Measurements from ENCODE around the gene NME7. TPM values are rescaled to one million over a fixed set of nuclear protein-coding genes. Genes with fewer than 3 reads are reported as not detected.
A peak's percentile ranks its signal among the peaks of the same experiment; 100 is the strongest.

Gene NME7
- total RNA-seq, 2 experiments from 2014 or later: 7.1 to 8.5 TPM

DNA sequence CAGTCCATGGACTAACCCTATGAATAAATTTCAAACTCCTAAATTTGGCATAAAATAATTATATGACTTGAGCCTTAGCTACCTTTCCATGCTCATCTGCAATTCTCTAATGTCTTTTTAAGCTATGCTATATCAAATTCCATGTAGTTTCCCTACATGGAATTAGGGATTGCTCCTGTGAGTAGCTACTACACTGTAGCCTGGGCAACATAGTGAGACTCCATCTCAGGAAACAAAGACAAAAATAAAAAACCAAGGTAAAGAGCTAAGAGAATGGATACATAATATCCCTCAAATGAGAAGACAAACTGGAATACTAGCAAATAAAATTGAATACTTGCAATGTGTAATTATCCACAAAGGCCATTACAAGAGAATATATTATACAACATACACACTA is 223.6 kb downstream of the NME7 start:
- intact Hi-C loops (cut with micrococcal nuclease): no loop called here
- CTCF ChIA-PET: no interaction called here
- Mint-ChIP-seq H3K9me3 (no peaks in the 10 kb centered on the region), H3K4me1 (ENCODE audit: low read depth) (peaks cover under 1% of the 10 kb centered on the region), H3K27me3 (ENCODE audit: low read depth) (no peaks in the 10 kb centered on the region), H3K4me3 (no peak overlapping the region), H3K36me3 (ENCODE audit: low read depth) (no peaks in the 10 kb centered on the region), H3K27ac (no peak overlapping the region)
- DNase-seq: no peak

DNA sequence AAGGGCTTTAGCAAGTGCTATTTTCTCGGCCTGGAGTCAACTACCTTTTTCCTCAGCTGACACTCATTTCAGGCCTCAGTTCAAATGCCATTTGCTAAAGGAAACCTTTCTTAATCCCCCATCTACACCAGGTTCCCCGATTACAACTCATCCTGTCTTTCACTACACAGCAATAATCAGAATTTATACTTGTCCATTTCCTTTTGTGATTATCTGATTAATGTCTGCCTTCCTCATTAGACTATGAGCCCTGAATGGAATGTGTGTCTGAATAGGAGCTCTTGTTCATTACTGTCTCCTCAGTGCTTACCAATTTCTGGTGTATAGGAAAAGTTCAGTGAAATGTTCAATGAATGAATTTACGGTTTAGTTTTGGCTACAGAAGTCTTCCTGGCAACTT is 224.3 kb downstream of the NME7 start:
- intact Hi-C loops (cut with micrococcal nuclease): no loop called here
- no peak overlapping the region for H3K27ac Mint-ChIP-seq
- no peaks in the 10 kb centered on the region for H3K36me3 Mint-ChIP-seq (ENCODE audit: low read depth)
- H3K4me3 Mint-ChIP-seq: no peak overlapping the region
- H3K9me3 Mint-ChIP-seq: no peaks in the 10 kb centered on the region
- H3K4me1 Mint-ChIP-seq (ENCODE audit: low read depth): peaks cover 4% of the 10 kb centered on the region
- no peaks in the 10 kb centered on the region for H3K27me3 Mint-ChIP-seq (ENCODE audit: low read depth)
- CTCF ChIA-PET: no interaction called here
- no peak for DNase-seq

DNA sequence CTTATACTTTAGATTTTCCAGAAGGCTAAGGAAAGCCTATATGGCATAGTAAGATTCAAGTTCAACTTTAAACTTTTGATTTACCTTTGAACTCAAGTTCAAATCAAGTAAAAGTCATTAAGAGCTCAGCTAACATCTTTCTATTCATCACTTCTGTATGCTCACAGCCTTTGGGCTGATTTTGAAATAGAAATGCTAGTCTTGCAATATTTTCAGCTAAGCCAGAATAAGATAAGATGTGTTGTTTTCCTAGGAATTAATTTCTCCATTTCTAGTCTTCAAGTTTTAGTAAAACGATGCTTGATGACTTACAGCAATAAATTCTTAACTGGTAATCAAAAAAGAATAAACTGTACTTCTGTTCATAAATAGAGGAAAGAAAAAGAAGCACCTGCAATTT is 225.5 kb downstream of the NME7 start:
- no peaks in the 10 kb centered on the region for H3K27me3 Mint-ChIP-seq (ENCODE audit: low read depth)
- DNase-seq: no peak
- no peak overlapping the region for H3K4me3 Mint-ChIP-seq
- H3K36me3 Mint-ChIP-seq (ENCODE audit: low read depth): no peaks in the 10 kb centered on the region
- CTCF ChIA-PET: no interaction called here
- no peaks in the 10 kb centered on the region for H3K9me3 Mint-ChIP-seq
- H3K4me1 Mint-ChIP-seq (ENCODE audit: low read depth): peaks cover 6% of the 10 kb centered on the region
- H3K27ac Mint-ChIP-seq: no peak overlapping the region
- intact Hi-C loops (cut with micrococcal nuclease): no loop called here

DNA sequence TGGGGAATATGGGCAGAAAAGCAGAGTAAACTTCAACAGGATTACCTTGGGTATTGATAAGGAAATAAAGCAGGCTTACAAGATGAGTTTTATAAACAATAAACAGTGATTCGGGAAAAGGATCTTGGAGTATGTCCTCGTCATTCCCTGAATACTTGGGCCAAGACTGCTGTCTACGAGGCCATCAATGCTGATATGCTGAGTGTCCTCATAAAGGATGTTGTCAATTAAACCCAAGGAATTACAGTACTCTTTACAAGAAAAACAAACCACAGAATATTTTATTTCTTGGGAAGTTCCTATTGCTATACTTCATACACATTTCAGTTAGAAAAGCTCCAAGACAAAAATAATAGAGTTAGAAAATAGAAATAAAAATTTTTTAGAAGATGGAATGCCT is 226.2 kb downstream of the NME7 start:
- DNase-seq: no peak
- no peaks in the 10 kb centered on the region for H3K36me3 Mint-ChIP-seq (ENCODE audit: low read depth)
- peaks cover 6% of the 10 kb centered on the region for H3K4me1 Mint-ChIP-seq (ENCODE audit: low read depth)
- no peaks in the 10 kb centered on the region for H3K27me3 Mint-ChIP-seq (ENCODE audit: low read depth)
- intact Hi-C loops (cut with micrococcal nuclease): no loop called here
- CTCF ChIA-PET: no interaction called here
- no peak overlapping the region for H3K27ac Mint-ChIP-seq
- H3K9me3 Mint-ChIP-seq: no peaks in the 10 kb centered on the region
- no peak overlapping the region for H3K4me3 Mint-ChIP-seq

DNA sequence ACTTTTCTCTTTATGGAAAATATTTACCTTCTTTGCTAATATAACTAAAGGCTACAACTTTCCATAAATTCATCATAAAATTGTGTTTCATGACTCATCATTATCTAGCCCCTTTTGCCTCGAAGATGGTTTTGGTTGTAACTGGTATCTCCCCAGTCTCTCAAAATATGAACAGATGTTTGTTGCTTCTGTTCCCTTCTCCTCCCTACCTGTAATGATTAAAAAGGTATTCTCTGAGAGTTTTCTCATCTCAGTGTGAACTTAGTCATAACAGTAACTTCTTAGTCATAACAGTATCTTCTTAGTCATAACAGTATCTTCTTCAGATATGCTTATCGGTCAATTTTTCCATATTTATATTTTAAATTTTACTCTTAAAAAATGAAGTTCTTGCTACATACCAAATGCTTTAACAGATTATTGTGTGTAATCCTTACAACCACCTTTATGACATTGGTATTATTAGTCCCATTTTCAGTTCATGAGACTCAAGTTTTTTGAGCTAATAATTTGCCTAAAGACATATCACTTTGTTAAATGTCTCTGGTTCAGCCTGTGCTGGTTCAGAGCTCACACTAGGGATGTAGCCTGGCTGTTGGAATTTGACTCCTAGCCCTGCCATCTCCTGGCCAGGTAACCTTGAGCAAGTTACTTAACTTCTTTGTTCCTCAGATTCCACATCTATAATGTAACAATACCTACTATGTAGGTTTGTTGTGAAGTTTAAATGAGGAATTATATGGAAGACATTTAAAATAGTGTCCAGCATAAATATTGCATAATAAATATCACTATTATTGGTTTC is 228.5 kb downstream of the NME7 start:
- CTCF ChIA-PET: interaction anchor here (0.6 to 1.6 kb wide), 3 partner anchors 9 to 209 kb away, joined by 3 to 5 read pairs (median 4); no protein-coding TSS in a partner anchor
- Mint-ChIP-seq H3K4me1 (ENCODE audit: low read depth) (peaks cover 6% of the 10 kb centered on the region), H3K27ac (peak overlapping the region; percentile 50), H3K36me3 (ENCODE audit: low read depth) (no peaks in the 10 kb centered on the region), H3K9me3 (no peaks in the 10 kb centered on the region), H3K4me3 (no peak overlapping the region), H3K27me3 (ENCODE audit: low read depth) (no peaks in the 10 kb centered on the region)
- DNase-seq: no peak
- intact Hi-C loops (cut with micrococcal nuclease): loop anchor here (1.0 to 5.0 kb wide), 9 partner anchors 33 to 797 kb away; partner anchors contain the start of genes ATP1B1, F5 and NME7

DNA sequence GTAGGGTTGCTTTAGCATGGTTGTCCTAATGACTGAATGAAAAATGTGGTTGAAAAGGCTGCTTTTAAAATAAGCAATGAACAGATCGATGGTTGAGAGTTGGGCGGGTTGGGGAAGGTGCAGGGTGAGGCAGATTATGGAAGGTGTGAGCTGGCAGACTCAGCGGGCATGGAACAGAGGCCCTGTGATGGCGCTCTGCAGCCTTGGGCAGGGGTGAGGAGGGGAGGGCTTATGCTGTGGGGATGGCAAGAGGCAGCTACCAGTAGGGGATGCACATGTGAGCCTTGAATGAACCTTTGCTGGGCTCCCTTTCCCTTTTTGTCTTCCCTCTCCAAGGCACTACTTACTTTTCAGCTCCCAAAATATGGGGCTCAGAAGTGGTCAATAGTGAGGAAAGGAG is 230.2 kb downstream of the NME7 start:
- CTCF ChIA-PET: interaction anchor here (0.7 kb wide), 1 partner anchor 816 kb away, joined by 5 read pairs; no protein-coding TSS in a partner anchor

DNA sequence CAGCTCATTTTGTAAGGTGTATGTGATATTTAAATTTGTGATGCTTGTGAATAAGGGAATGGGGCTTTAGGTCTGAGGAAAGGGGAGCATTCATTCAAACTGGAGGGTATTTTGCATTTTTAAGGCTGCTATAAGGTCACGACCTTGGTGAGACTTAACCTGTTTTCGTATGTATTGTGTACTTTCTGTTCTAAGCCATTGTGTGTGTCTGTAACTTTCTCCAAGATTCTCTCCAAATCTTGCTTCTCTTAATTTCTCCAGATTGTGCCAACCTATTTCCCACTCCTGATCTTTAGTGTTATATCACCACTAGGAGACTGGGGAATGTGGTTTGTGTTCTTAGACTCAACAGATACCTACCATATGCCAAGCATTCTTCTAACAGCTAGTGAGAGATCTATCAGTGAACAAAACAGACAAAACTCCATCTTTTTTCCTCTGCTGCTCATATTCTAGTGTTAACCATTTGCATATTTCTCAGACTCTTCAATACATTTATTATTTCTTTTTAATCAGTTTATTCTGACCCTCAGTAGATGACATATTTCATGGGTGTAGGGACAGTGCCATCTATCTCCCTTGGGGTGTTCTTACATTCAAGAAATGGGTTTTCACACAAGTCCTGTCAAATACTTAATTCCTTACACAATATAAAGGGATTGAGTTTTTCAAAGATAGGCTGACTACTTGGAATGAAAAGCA is 233.6 kb downstream of the NME7 start:
- CTCF ChIA-PET: interaction anchor here (0.9 kb wide), 1 partner anchor 14 kb away, joined by 3 read pairs; no protein-coding TSS in a partner anchor
- intact Hi-C loops (cut with micrococcal nuclease): loop anchor here (1.0 kb wide), 2 partner anchors 530 to 695 kb away; no protein-coding TSS in a partner anchor

More for the DNA sequence above, 230.2 kb downstream of the NME7 start:
- H3K4me1 Mint-ChIP-seq (ENCODE audit: low read depth): peaks cover 6% of the 10 kb centered on the region
- no peaks in the 10 kb centered on the region for H3K27me3 Mint-ChIP-seq (ENCODE audit: low read depth)
- no peaks in the 10 kb centered on the region for H3K36me3 Mint-ChIP-seq (ENCODE audit: low read depth)
- intact Hi-C loops (cut with micrococcal nuclease): loop anchor here (5.0 kb wide), 3 partner anchors 190 to 795 kb away; partner anchors contain the start of gene F5
- DNase-seq: no peak
- H3K4me3 Mint-ChIP-seq: no peak overlapping the region
- no peaks in the 10 kb centered on the region for H3K9me3 Mint-ChIP-seq
- H3K27ac Mint-ChIP-seq: no peak overlapping the region

DNA sequence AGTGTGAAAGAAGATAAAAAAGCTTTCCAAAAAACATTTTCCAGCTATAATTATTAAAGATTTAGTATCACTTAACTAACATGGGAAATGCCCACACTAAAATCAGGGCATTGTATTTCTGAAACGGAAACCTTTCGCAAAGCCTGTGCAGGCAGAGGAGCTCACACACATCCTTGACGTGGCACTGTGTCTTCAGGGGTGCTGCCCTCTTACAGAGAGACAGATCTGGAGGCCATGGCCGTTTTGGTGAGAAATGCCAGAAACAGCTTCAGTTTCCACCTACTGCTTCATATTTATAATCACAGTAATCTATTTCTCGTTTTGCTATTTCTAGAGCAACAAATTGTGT is 234.4 kb downstream of the NME7 start:
- no peak for DNase-seq
- CTCF ChIA-PET: interaction anchor here (0.9 kb wide), 1 partner anchor 13 kb away, joined by 3 read pairs; no protein-coding TSS in a partner anchor
- H3K9me3 Mint-ChIP-seq: no peaks in the 10 kb centered on the region
- H3K27me3 Mint-ChIP-seq (ENCODE audit: low read depth): no peaks in the 10 kb centered on the region
- H3K4me1 Mint-ChIP-seq (ENCODE audit: low read depth): peaks cover 4% of the 10 kb centered on the region
- H3K4me3 Mint-ChIP-seq: no peak overlapping the region
- intact Hi-C loops (cut with micrococcal nuclease): no loop called here
- H3K27ac Mint-ChIP-seq: no peak overlapping the region
- H3K36me3 Mint-ChIP-seq (ENCODE audit: low read depth): peaks cover 2% of the 10 kb centered on the region

More for the DNA sequence above, 233.6 kb downstream of the NME7 start:
- Mint-ChIP-seq H3K9me3 (no peaks in the 10 kb centered on the region), H3K36me3 (ENCODE audit: low read depth) (no peaks in the 10 kb centered on the region), H3K27me3 (ENCODE audit: low read depth) (no peaks in the 10 kb centered on the region), H3K4me3 (no peak overlapping the region), H3K4me1 (ENCODE audit: low read depth) (peaks cover 5% of the 10 kb centered on the region), H3K27ac (no peak overlapping the region)
- no peak for DNase-seq

DNA sequence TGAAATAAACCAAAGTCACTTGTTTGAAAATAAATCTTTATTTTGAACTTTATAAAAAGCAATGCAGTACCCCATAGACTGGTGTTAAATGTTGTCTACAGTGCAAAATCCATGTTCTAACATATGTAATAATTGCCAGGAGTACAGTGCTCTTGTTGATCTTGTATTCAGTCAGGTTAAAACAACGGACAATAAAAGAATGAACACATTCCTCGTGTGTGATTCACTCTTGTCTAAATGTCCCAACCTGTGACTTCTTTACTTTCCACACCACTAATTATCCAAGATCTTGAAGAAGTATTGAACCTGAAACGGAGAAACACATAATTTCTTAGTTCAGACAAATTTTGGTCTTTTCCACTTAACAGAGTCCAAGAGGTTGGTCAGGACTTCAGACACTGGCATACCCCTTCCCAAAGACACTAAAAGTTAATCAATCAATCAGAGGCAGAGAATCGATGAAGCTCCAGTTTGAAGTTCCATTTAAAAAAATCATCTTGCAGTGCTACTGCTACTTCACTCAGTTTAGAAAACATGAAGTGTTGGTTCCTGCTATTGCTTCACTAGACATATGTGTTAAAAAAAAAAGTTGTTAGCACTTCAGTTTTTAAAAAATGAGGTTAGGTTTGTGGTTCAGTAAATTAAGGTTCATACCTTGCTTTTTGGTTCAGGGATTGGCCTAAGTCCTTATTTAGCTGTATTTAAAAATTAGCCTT is 234.9 kb downstream of the NME7 start:
- CTCF ChIA-PET: no interaction called here
- Mint-ChIP-seq H3K4me3 (no peak overlapping the region), H3K36me3 (ENCODE audit: low read depth) (peaks cover 2% of the 10 kb centered on the region), H3K27ac (no peak overlapping the region), H3K9me3 (no peaks in the 10 kb centered on the region), H3K27me3 (ENCODE audit: low read depth) (no peaks in the 10 kb centered on the region), H3K4me1 (ENCODE audit: low read depth) (peaks cover 4% of the 10 kb centered on the region)
- DNase-seq: no peak
- intact Hi-C loops (cut with micrococcal nuclease): no loop called here

DNA sequence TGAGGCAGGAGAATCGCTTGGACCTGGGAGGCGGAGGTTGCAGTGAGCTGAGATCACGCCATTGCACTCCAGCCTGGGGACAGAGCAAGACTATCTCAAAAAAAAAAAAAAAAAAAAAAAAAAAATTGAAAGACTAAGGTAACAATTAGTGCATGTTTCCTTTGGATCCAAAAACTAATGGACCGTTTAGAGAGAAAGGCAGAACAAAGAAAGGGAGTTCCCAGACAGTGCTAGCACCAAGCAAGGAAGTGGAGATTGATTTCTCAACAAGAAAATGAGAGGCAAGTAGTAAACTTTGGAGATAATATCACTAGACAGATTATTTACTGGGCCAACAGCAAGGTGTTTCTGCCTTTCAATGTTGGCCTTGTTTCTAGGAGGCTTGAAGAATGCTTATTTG is 236.9 kb downstream of the NME7 start:
- no peak for DNase-seq
- Mint-ChIP-seq H3K9me3 (no peaks in the 10 kb centered on the region), H3K27me3 (ENCODE audit: low read depth) (no peaks in the 10 kb centered on the region), H3K36me3 (ENCODE audit: low read depth) (peaks cover 2% of the 10 kb centered on the region), H3K27ac (no peak overlapping the region), H3K4me1 (ENCODE audit: low read depth) (peaks cover 2% of the 10 kb centered on the region), H3K4me3 (no peak overlapping the region)
- CTCF ChIA-PET: no interaction called here
- intact Hi-C loops (cut with micrococcal nuclease): no loop called here

DNA sequence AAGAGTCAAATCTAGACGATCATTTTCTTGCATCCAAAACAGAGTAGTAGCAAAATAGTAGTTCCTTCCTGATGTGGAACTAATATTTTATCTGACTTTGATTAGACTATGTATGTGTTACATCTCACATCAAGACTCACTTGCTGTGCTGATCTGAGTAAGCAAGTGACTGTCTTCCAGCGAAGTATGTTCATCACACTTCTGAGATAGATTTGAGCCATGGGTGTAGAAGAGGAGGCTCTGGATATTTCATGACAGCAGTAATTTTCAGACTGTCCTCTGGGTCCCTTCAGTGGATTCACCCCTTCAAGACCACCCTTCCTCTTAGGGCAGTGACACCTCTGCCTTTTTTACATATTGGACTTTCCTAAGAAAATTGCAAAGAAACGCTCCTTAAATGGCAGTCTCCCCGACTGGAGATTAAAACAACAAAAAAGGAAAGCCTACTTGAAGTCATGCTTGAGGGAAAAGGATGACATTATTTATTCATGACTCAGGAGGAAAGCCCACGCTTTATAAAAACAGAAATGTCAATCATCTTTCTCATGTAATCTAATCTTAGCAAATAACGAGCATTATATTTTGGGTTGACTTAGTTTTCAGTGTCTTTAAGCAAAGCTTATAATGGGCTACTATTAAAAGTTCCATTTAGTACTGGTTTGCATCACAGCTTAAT is 238.3 kb downstream of the NME7 start:
- Mint-ChIP-seq H3K27ac (no peak overlapping the region), H3K27me3 (ENCODE audit: low read depth) (no peaks in the 10 kb centered on the region), H3K4me1 (ENCODE audit: low read depth) (peaks cover 2% of the 10 kb centered on the region), H3K9me3 (no peaks in the 10 kb centered on the region), H3K4me3 (no peak overlapping the region), H3K36me3 (ENCODE audit: low read depth) (peaks cover 2% of the 10 kb centered on the region)
- CTCF ChIA-PET: no interaction called here
- DNase-seq: no peak
- intact Hi-C loops (cut with micrococcal nuclease): no loop called here

DNA sequence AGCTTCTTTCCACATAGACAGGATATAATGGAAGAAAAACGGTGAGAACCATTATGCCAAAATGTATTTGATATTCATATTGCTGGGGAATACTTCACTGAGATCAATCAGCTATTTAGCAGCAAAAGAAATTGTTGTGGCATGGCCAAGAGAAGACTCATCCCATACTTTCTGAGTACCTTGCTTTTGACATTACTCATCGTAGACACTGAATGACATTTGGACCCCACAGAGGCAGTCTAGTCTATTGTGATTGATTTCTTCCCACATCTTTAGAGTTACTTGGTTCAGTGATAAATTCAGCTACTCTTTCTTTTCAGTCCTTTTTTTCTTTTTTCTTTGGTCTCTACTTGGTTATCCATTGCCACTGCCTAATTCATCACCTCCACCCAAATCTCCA is 239.0 kb downstream of the NME7 start:
- CTCF ChIA-PET: no interaction called here
- Mint-ChIP-seq H3K27me3 (ENCODE audit: low read depth) (no peaks in the 10 kb centered on the region), H3K36me3 (ENCODE audit: low read depth) (peaks cover 2% of the 10 kb centered on the region), H3K9me3 (no peaks in the 10 kb centered on the region), H3K4me1 (ENCODE audit: low read depth) (peaks cover 2% of the 10 kb centered on the region), H3K27ac (no peak overlapping the region), H3K4me3 (no peak overlapping the region)
- no peak for DNase-seq
- intact Hi-C loops (cut with micrococcal nuclease): no loop called here
